HCT116 (cell line): ENCODE measurements around the gene ANKRD13B. TPM values are rescaled to one million over a fixed set of nuclear protein-coding genes. Genes with fewer than 3 reads are reported as not detected.

ENCODE experiments used
- ATAC-seq: fragments of 200-7000 bp; cut with Tn5 transposase; 2 replicates; pipeline ENCODE4 v1.9.1; 2020; ENCODE audit warnings: mild to moderate bottlenecking, moderate library complexity
- BruUV-seq: library from RNA; stranded (reverse); fragments of 400-500 nt; replicated peaks from 2 replicates; lab custom pipeline; 2021; lab: Mats Ljungman, UMichigan
- CTCF ChIA-PET: fragments of 300-600 bp; sonication (Branson Sonifier 250); formaldehyde crosslinking; loops from one replicate; lab custom pipeline; 2021; ENCODE audit warnings: antibody characterized with exemption; lab: Charles Lee
- POLR2A ChIA-PET: fragments of 300-600, 350-600 bp; sonication (Branson Sonifier 250); formaldehyde crosslinking; loops from one replicate; lab custom pipeline; 2021; ENCODE audit warnings: antibody characterized with exemption; lab: Charles Lee
- RAD21 ChIA-PET, 2 experiments: fragments of 300-600 bp; sonication (Branson Sonifier 250); formaldehyde crosslinking; loops; one replicate each; lab custom pipeline; 2023; ENCODE audit warnings: low total read pairs in 2 of 2; ENCODE audit not compliant: uncharacterized antibody in 2 of 2, unreplicated experiment in 2 of 2, low non-redundant PET in 1 of 2; lab: Charles Lee
- DNase-seq: peaks from one replicate; pipeline ENCODE4 v3.0.0-alpha.2; 2010; ENCODE audit warnings: low read depth, low spot score
- H2AFZ ChIP-seq: fragments of 200-600 bp; shearing (Covaris generic), sonication (generic); 2 replicates; pipeline ENCODE4 v1.6.1; 2017; ENCODE audit warnings: low read depth, mixed run types, mixed read lengths, antibody characterized with exemption, low read length; ENCODE audit not compliant: poor library complexity, severe bottlenecking
- H3K27ac ChIP-seq: 2 replicates; pipeline ENCODE4 v1.5.1; 2012; ENCODE audit warnings: low read depth, low read length
- H3K27me3 ChIP-seq: fragments of 200-600 bp; sonication (generic); 2 replicates; pipeline ENCODE4 v1.6.1; 2016; ENCODE audit warnings: mixed run types, low read length, mixed read lengths; ENCODE audit not compliant: insufficient read depth
- H3K36me3 ChIP-seq, 2 experiments: fragments of 200-500 bp in 1 of 2; fragments of 200-600 bp in 1 of 2; sonication (Bioruptor generic) in 1 of 2; sonication (generic) in 1 of 2; 2 replicates each; pipeline versions ENCODE4 v1.5.1 to v1.6.1; 2014 to 2016; ENCODE audit warnings: low read length in 2 of 2, inconsistent platforms in 1 of 2, mixed read lengths in 1 of 2, mixed run types in 1 of 2; ENCODE audit not compliant: insufficient read depth in 2 of 2, control insufficient read depth in 1 of 2
- H3K4me1 ChIP-seq, 2 experiments: fragments of 200-600 bp in 1 of 2; sonication (generic) in 1 of 2; 2 replicates each; pipeline versions ENCODE4 v1.5.1 to v1.6.1; 2012 to 2017; ENCODE audit warnings: low read length in 2 of 2, inconsistent platforms in 1 of 2, mild to moderate bottlenecking in 1 of 2, mixed read lengths in 1 of 2, mixed run types in 1 of 2, moderate library complexity in 1 of 2; ENCODE audit not compliant: insufficient read depth in 2 of 2, control insufficient read depth in 1 of 2
- H3K4me2 ChIP-seq: fragments of 200-600 bp; sonication (generic); 2 replicates; pipeline ENCODE4 v1.6.1; 2017; ENCODE audit warnings: mixed run types, low read length, mixed read lengths
- H3K4me3 ChIP-seq, 2 experiments: fragments of 200-600 bp in 1 of 2; sonication (generic) in 1 of 2; replicated peaks in 1 of 2; 2 replicates each; pipeline ENCODE4 v1.5.1; 2011 to 2016; ENCODE audit warnings: low read length in 2 of 2, control low read depth in 1 of 2, low read depth in 1 of 2, mild to moderate bottlenecking in 1 of 2, mixed read lengths in 1 of 2, mixed run types in 1 of 2
- H3K79me2 ChIP-seq: fragments of 200-600 bp; sonication (generic); 2 replicates; pipeline ENCODE4 v1.6.1; 2017; ENCODE audit warnings: mild to moderate bottlenecking, mixed run types, low read length, moderate library complexity, mixed read lengths; ENCODE audit not compliant: insufficient read depth
- H3K9ac ChIP-seq: fragments of 200-600 bp; sonication (generic); 2 replicates; pipeline ENCODE4 v1.6.1; 2016; ENCODE audit warnings: low read length, mixed read lengths
- H3K9me2 ChIP-seq: fragments of 200-600 bp; sonication (generic), shearing (Covaris generic); 2 replicates; pipeline ENCODE4 v1.6.1; 2017; ENCODE audit warnings: mixed run types, mild to moderate bottlenecking, moderate library complexity; ENCODE audit not compliant: insufficient read depth
- H3K9me3 ChIP-seq, 2 experiments: fragments of 200-500 bp in 1 of 2; fragments of 200-600 bp in 1 of 2; sonication (Bioruptor generic) in 1 of 2; sonication (generic) in 1 of 2; 2 replicates each; pipeline ENCODE4 v1.6.1; 2014 to 2017; ENCODE audit warnings: low read length in 2 of 2, mixed read lengths in 2 of 2, inconsistent platforms in 1 of 2, low read depth in 1 of 2, mild to moderate bottlenecking in 1 of 2, mixed run types in 1 of 2, moderate library complexity in 1 of 2; ENCODE audit not compliant: control insufficient read depth in 1 of 2, insufficient read depth in 1 of 2
- H4K20me1 ChIP-seq: fragments of 200-600 bp; sonication (generic), shearing (Covaris generic); 2 replicates; pipeline ENCODE4 v1.6.1; 2017; ENCODE audit warnings: mixed run types, mild to moderate bottlenecking, moderate library complexity; ENCODE audit not compliant: insufficient read depth
- CBX3 ChIP-seq: IDR thresholded peaks from 2 replicates; pipeline ENCODE4 v1.6.1; 2012; ENCODE audit warnings: low read depth
- CEBPB ChIP-seq: IDR thresholded peaks from 2 replicates; pipeline ENCODE4 v1.6.1; 2012; ENCODE audit warnings: low read depth
- EGR1 ChIP-seq: IDR thresholded peaks from 2 replicates; pipeline ENCODE4 v1.6.1; 2012; ENCODE audit warnings: low read depth
- ELF1 ChIP-seq: IDR thresholded peaks from 2 replicates; pipeline ENCODE4 v1.6.1; 2012; ENCODE audit warnings: low read depth, borderline replicate concordance
- EZH2phosphoT487 ChIP-seq: fragments of 200-600 bp; IDR thresholded peaks from 2 replicates; pipeline ENCODE4 v1.6.1; 2018; ENCODE audit warnings: antibody characterized with exemption, borderline replicate concordance
- FOSL1 ChIP-seq: IDR thresholded peaks from 2 replicates; pipeline ENCODE4 v1.6.1; 2012; ENCODE audit warnings: low read depth
- JUND ChIP-seq: IDR thresholded peaks from 2 replicates; pipeline ENCODE4 v1.6.1; 2012
- RAD21 ChIP-seq: IDR thresholded peaks from 2 replicates; pipeline ENCODE4 v1.6.1; 2012; ENCODE audit warnings: low read depth, mild to moderate bottlenecking
- SIN3A ChIP-seq: IDR thresholded peaks from 2 replicates; pipeline ENCODE4 v1.6.1; 2012; ENCODE audit warnings: low read depth
- SP1 ChIP-seq: IDR thresholded peaks from 2 replicates; pipeline ENCODE4 v1.6.1; 2012; ENCODE audit warnings: low read depth
- SRF ChIP-seq: IDR thresholded peaks from 2 replicates; pipeline ENCODE4 v1.6.1; 2012; ENCODE audit warnings: low read depth
- TCF7L2 ChIP-seq: IDR thresholded peaks from 2 replicates; pipeline ENCODE4 v1.7.0; 2011; ENCODE audit warnings: borderline replicate concordance, inconsistent platforms; ENCODE audit not compliant: insufficient read depth, insufficient read length; ENCODE audit errors: extremely low read depth
- YY1 ChIP-seq: IDR thresholded peaks from 2 replicates; pipeline ENCODE4 v1.6.1; 2011; ENCODE audit warnings: low read length, low read depth, moderate library complexity, mild to moderate bottlenecking; ENCODE audit not compliant: insufficient replicate concordance; ENCODE audit errors: extremely low read depth
- ZNF274 ChIP-seq: fragments of 200-500 bp; sonication (Bioruptor generic); IDR thresholded peaks from 2 replicates; pipeline ENCODE4 v1.6.1; 2014; ENCODE audit warnings: mild to moderate bottlenecking, low read depth, low read length, inconsistent platforms
- intact Hi-C: fragments of 100-400 bp; cut with micrococcal nuclease; formaldehyde crosslinking; loops from 2 replicates; pipeline ENCODE4 v1.10.0; 2022
- total RNA-seq: library from RNA; stranded (reverse); gene quantifications from one replicate; pipeline ENCODE4 v1.2.1, GENCODE V29; 2021; ENCODE audit not compliant: unreplicated experiment
- TF ChIP-seq, protein P1 (sequence below): IDR thresholded peaks from 2 replicates; pipeline ENCODE4 v1.6.1; 2012
- TF ChIP-seq, protein P2 (sequence below): IDR thresholded peaks from 2 replicates; pipeline ENCODE4 v1.6.1; 2012; ENCODE audit warnings: low read depth

Gene ANKRD13B
- total RNA-seq, 1 experiment from 2014 or later = 27.4 TPM

DNA sequence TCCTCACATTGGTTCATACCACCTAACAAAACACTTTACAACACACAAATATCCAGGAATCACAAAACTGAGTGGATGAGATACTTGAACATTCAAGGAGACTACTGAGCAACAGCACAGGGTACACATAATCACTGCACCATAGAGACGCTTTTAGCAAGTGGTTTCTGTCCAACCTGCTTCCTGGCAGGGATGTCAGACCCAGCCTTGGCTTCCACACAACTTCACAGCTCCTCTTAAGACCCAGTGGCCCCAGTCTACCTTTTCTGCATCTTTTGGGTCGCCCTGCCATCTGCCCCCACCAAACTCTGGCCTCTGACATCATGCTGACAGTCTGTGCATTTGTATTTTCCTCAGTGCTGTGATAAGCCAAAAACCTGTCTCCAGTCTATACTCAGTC is 35.7 kb downstream of the ANKRD13B start:
- intact Hi-C loops = no loop called here
- Histone ChIP-seq H3K9me2 (no peaks in the 10 kb centered on the region), H3K4me2 (no peak overlapping the region), H2AFZ (no peak overlapping the region), H3K9ac (no peak overlapping the region), H3K4me1 (peaks cover 3 to 23% of the 10 kb centered on the region in 2 experiments), H3K27me3 (no peaks in the 10 kb centered on the region), H4K20me1 (no peaks in the 10 kb centered on the region), H3K9me3 (no peaks in the 10 kb centered on the region), H3K79me2 (no peaks in the 10 kb centered on the region), H3K27ac (no peak overlapping the region), H3K36me3 (peaks cover 0 to 2% of the 10 kb centered on the region in 2 experiments; a peak in 1 of 4 replicates), H3K4me3 (no peak overlapping the region)
- ATAC-seq = no peak
- no peak for TF ChIP-seq CBX3
- TF ChIP-seq RAD21 = no peak
- TF ChIP-seq SRF = no peak
- TF ChIP-seq FOSL1 = no peak
- TF ChIP-seq JUND = no peak
- no peak for TF ChIP-seq EGR1
- TF ChIP-seq ZNF274 = no peak
- TF ChIP-seq SIN3A = no peak
- no peak for TF ChIP-seq ELF1
- TF ChIP-seq, protein P1, sequence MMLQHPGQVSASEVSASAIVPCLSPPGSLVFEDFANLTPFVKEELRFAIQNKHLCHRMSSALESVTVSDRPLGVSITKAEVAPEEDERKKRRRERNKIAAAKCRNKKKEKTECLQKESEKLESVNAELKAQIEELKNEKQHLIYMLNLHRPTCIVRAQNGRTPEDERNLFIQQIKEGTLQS = no peak
- no peak for TF ChIP-seq EZH2phosphoT487
- TF ChIP-seq YY1 = no peak
- no peak for TF ChIP-seq TCF7L2
- TF ChIP-seq CEBPB = no peak
- no peak for TF ChIP-seq SP1
- TF ChIP-seq, protein P2, sequence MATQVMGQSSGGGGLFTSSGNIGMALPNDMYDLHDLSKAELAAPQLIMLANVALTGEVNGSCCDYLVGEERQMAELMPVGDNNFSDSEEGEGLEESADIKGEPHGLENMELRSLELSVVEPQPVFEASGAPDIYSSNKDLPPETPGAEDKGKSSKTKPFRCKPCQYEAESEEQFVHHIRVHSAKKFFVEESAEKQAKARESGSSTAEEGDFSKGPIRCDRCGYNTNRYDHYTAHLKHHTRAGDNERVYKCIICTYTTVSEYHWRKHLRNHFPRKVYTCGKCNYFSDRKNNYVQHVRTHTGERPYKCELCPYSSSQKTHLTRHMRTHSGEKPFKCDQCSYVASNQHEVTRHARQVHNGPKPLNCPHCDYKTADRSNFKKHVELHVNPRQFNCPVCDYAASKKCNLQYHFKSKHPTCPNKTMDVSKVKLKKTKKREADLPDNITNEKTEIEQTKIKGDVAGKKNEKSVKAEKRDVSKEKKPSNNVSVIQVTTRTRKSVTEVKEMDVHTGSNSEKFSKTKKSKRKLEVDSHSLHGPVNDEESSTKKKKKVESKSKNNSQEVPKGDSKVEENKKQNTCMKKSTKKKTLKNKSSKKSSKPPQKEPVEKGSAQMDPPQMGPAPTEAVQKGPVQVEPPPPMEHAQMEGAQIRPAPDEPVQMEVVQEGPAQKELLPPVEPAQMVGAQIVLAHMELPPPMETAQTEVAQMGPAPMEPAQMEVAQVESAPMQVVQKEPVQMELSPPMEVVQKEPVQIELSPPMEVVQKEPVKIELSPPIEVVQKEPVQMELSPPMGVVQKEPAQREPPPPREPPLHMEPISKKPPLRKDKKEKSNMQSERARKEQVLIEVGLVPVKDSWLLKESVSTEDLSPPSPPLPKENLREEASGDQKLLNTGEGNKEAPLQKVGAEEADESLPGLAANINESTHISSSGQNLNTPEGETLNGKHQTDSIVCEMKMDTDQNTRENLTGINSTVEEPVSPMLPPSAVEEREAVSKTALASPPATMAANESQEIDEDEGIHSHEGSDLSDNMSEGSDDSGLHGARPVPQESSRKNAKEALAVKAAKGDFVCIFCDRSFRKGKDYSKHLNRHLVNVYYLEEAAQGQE = no peak
- no TSS peak for BruUV-seq
- ChIA-PET POLR2A (no interaction called here), RAD21 (no interaction called here), CTCF (no interaction called here)
- no peak for DNase-seq
